DMS153 (cell line): ENCODE data around the gene SLC25A24.
"Not testable (repeated sequence)": the region's sequence is repeated elsewhere in the genome, so short reads cannot be mapped to it uniquely, and the experiment has no call there.

ENCODE experiments used
- DNase-seq: peaks from one replicate; lab custom pipeline; 2025; lab: John Stamatoyannopoulos, UW

The SLC25A24 gene

DNA sequence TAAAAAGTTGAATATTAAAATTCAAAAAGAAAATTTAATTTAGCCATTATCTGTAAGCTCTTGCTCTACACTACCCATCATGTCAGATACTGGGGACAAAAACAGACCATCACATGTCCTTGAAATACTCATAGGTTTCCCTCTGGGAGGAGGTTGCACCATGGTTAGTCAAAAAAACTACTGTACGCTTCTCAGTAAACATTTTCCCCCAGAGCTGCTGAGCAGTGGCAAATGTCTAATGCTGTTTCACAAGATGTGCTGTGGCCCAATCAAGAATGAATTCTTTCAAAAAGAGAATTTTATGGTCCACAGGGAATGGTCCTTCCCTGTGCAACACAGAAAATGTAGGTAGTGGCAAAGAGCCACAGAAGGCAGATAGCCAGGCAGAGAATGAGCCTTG lies 6.1 kb downstream of the SLC25A24 start:
- no peak for DNase-seq

GRCh38 chr1:108193333-108193732 lies 6.8 kb downstream of the SLC25A24 start:
- DNase-seq: no peak

GRCh38 chr1:108192581-108192980 lies 7.6 kb downstream of the SLC25A24 start:
- no peak for DNase-seq

DNA sequence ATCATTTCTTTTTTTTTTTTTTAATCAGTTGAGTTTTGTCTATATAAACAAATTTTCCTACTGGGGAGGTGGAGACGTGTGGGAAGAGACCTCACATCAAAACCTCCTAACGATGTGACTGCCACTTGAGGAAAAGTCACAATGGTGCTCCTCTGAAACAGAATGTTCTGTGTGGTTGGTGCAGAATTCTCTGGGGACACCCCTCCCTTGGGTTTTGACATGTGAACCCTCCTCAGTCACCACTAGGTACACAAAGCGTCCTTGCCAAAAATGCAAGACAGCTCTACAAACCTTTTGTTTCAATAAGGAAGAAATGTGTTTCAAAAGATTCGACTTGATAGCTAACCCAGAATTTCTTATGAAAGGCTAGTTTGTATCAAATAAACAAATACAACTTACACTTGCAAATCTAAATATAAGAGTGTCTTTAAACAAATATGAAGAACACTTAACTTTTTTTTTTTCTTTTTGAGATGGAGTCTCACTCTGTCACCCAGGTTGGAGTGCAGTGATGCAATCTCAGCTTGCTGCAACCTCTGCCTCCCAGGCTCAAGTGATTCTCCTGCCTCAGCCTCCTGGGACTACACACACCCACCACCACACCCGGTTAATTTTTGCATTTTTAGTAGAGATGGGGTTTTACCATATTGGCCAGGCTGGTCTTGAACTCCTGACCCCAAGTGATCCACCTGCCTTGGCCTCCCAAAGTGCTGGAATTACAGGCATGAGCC lies 9.3 kb downstream of the SLC25A24 start:
- peak; percentile 18 for DNase-seq

DNA sequence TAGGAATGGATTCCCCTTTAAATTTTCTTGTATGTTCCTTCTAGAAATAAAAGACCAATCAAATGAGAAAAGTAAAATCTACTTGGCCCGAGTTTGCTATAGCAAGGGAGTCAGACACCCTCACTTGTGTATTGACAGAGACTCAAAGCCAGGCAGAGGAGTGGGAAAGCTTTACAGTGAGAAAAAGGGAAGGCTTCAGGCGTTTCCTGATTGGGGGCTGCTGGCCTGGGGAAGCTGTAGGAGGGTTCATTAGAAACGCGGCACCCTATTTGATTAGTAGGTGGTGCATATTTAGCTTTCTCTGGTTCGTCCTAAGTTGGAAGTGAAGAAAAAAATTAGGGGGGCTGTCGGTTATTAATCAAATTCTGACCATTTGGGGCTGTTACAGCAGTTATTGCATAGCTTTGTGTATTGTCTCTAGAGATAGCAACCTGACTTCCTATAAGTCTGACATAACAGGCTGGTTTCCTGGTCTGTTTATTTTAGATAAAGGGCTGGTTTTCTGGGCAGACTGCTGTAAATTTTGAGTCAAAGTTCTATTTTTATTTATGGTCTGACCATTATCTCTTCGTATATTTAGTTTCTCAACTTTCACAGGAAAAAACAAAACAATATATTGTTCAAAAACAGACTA lies 10.0 kb downstream of the SLC25A24 start:
- DNase-seq: no peak

DNA sequence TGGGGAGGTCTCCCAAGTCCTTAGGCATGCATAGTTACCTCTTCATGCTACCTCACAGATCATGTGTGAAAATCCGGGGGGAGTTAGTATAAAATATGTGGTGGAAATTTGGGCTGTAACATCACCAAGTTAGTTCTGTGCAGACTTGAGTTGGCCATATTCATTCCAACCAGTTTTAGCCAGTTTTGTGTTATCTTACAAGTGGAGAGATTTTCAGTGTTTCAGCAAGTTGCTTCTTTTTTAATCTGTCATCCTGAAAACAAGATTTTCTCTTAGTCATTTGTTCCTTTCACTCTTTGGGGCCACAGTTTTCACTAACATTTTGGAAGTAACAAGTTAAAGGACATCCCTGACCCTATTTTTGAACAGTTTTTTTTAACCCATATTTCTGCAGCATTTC lies 11.3 kb downstream of the SLC25A24 start:
- DNase-seq: no peak

DNA sequence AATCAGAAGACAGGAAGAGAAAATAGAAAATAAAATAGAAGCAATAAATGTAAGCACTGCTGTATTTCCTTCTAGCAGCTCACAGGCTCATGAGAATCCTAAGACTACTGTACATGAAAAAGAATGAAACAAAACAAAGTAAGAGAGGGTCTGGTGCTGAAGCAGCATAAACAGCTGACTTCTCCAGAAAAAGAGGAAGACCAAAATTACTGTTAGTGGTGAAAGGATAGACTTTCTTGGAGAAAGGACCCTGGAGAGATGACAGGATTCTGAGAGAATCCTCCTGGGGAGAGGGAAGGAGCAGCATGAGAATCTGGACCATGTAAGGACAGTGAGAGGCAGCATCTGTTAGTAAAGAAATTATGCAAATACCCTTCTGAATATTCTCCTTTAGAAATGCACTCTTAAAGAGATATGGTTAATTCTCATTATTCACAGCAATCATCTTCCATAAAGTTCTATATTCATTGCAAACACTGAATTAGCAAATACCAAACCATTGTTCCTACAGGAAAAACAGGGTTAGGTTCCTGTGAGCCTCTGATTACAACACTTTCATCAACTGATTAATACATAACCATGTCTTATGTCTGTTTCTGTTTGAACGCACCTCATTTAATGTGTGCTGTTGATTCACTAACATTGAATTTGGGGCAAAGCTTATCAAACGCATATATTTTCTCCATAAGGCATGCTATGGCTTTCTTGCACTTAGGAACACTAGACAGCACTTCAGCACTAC lies 17.0 kb downstream of the SLC25A24 start:
- DNase-seq: no peak

DNA sequence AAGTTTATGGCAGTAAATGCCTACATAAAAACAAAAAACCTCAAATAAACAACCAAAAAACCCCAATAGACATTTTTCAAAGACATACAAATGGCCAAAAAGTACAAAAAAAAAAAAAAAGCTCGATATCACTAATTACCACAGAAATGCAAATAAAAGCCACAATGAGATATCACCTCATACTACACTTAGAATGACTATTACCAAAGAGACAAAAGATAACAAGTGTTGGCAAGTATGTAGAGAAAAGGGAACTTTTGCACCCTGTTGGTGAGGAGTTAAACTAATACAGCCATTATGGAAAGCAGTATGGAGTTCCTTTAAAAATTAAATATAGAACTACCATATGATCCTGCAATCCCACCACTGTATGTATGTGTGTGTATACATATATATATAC lies 21.1 kb downstream of the SLC25A24 start:
- DNase-seq: no peak

- DNase-seq: not testable (repeated sequence)
Measured at GRCh38 chr1:108162409-108162808, 37.7 kb downstream of the SLC25A24 start.

- not testable (repeated sequence) for DNase-seq
Measured at GRCh38 chr1:108159951-108160350, 40.2 kb downstream of the SLC25A24 start.

- DNase-seq: no peak
Measured at GRCh38 chr1:108158893-108159453, 41.2 kb downstream of the SLC25A24 start.

DNA sequence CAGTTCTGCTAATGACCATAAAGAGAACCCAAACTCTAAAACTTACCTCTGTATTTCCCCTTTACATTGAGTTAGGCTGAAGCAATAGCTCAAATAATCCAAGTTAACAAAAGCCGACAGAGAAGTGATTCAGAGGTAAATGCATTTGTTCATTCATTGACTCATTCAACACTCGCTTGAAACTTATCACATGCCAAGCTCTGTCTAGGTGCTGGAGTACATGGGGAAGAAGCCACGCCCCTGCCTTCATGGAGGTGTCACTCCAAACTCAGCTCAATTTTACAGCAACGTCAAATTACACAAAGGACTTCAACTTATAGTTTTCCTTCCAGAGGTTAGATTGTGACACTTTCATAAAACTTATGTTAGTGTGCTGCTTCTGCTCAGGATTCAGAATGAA lies 45.8 kb downstream of the SLC25A24 start:
- DNase-seq: no peak

DNA sequence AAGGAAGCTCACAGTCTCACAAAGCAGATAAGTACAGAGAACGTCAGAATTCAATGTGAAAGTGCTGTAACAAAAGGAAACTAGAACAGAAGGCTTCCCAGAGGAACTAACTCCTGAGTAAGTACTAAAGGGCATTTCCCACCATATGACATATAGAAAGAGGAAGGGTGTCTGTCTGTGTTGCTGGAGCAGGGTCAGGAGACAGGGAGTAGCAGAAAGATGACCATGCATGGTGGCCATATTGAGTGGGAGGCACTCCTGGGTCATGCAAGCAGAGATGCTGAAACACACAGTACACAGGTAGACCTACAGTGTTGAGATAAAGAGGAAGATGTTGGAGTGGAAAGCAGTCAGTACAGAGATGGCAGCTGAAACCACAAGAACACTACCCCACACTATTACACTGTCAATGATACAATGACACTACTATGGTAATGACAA lies 47.3 kb downstream of the SLC25A24 start:
- no peak for DNase-seq

DNA sequence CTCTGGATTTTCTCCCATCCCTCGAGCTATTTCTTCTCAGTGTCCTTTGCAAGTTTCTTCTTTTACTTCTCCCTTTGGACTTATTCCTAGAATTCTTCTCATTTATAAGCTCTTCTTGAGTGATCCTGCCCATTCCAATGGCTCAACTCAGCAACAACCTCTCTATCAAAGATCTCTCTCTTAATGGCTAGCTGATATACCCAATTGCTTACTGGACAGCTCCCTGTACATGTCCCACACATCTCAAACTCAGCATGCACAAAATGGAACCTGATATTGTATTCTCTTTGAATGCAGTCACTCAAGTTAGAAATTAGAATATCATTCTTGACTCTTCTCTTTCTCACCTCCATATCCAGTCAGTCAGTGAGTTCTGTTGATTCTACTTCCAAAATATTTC lies 48.6 kb downstream of the SLC25A24 start:
- DNase-seq: no peak

- DNase-seq: no peak
Measured at GRCh38 chr1:108149796-108150467, 50.2 kb downstream of the SLC25A24 start.

DNA sequence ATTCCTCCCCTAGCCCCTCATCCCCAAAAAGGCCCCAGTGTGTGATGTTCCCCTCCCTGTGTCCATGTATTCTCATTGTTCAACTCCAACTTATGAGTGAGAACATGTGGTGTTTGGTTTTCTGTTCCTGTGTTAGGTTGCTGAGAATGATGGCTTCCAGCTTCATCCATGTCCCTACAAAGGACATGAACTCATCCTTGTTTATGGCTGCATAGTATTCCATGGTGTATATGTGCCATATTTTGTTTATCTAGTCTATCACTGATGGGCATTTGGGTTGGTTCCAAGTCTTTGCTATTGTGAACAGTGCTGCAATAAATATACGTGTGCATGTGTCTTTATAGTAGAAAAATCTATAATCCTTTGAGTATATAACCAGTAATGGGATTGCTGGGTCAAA lies 55.6 kb downstream of the SLC25A24 start:
- not testable (repeated sequence) for DNase-seq

DNA sequence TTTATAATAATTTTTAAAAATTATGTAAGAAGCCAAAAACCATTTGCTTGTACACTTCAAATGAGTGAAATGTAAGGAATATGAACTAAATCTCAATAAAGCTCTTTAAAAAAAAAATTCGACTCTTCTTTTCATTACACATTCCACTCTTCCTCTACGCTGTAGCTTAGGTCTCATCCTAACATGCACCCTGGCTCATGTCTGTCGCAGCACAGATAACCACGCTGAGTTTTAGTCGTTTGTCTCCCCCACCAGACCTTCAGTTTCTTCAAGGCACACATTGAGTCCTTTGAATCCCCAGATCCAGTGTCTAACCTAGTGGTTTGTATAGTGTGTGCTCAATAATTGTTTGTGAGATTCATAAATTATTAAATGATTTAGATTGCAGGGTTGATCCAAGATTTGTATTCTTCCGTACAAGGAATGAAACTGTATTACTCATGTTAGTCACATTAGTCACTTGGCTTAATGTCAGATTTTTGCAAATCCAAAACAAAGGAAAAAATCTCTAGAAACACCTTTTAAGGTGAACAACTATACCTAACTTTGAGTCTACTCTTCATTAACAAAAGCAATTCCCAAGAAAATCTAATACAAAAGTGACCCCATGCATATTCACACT lies 57.3 kb downstream of the SLC25A24 start:
- no peak for DNase-seq

DNA sequence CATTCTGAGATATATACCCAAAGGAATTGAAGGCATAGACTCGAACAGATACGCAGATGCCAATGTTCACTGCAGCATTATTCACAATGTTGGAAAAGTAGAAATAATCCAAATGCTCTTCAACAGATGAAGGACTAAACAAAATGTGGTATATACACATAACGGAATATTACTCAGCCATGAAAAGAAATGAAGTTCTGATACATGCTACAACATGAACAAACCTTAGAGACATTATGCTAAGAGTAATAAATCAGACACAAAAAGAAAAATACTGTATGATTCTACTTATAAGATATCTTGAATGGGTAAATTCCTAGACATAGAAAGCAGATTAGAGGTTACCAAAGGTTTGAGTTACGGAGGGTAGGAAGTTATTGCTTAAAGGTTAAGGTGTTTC lies 57.9 kb downstream of the SLC25A24 start:
- no peak for DNase-seq

DNA sequence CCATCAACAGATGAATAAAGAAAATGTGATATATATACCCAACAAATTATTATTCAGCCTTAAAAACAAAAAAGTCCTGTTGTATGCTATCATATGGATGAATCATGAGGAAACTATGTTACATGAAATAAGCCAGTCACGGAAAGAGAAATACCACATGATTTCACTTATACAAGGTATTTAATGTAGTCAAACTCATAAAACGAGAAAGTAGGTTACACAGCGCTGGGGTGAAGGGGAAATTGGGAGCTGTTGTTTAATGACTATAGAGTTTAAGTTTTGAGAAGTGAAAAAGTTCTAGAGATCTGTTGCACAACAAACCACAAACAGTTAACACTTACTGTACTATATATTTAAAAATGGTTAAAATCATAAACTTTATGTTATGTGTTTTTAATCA lies 58.5 kb downstream of the SLC25A24 start:
- no peak for DNase-seq

- no peak for DNase-seq
Measured at GRCh38 chr1:108140936-108141335, 59.2 kb downstream of the SLC25A24 start.

- no peak for DNase-seq
Measured at GRCh38 chr1:108140177-108140576, 60.0 kb downstream of the SLC25A24 start.

DNA sequence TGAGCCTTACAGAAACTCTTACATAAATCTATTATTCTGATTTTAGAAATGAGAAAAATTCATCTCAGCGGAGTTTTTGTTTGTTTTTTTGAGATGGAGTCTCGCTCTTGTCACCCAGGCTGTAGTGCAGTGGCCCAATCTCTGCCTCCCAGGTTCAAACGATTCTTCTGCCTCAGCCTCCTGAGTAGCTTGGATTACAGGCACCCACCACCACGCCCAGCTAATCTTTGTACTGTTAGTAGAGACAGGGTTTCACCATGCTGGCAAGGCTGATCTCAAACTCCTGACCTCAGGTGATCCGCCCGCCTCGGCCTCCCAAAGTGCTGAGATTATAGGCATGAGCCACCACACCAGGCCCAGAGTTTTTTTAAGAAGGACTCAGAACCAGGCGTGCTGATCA lies 60.6 kb downstream of the SLC25A24 start:
- not testable (repeated sequence) for DNase-seq
